Left ventricle myocardium inferior (tissue), 1 donor: ENCODE measurements around the gene PNMA1. TPM values are rescaled to one million over a fixed set of nuclear protein-coding genes. Genes with fewer than 3 reads are reported as not detected.

Source experiments
- DNase-seq: peaks from one replicate; pipeline ENCODE4 v3.0.0-alpha.2; 2020
- H3K27ac ChIP-seq: fragments of 200-600 bp; replicated peaks from 2 replicates; pipeline ENCODE4 v1.8.0; 2021
- H3K27me3 ChIP-seq: fragments of 200-600 bp; 2 replicates; pipeline ENCODE4 v1.8.0; 2021; ENCODE audit warnings: low read depth
- H3K36me3 ChIP-seq: fragments of 200-600 bp; 2 replicates; pipeline ENCODE4 v1.8.0; 2021
- H3K4me1 ChIP-seq: fragments of 200-600 bp; 2 replicates; pipeline ENCODE4 v1.8.0; 2021
- H3K4me3 ChIP-seq: fragments of 200-600 bp; 2 replicates; pipeline ENCODE4 v1.8.0; 2021; ENCODE audit warnings: mild to moderate bottlenecking, moderate library complexity
- H3K9me3 ChIP-seq: fragments of 200-600 bp; replicated peaks from 2 replicates; pipeline ENCODE4 v1.8.0; 2021
- intact Hi-C: fragments of 100-400 bp; cut with micrococcal nuclease; formaldehyde crosslinking; loops from one replicate; pipeline ENCODE4 v1.11.0; 2022
- total RNA-seq: library from RNA; stranded (reverse); fragmentation: NEBNext Ultra II Directional; extraction: Animal tissue kit (Norgen Biotek cat#: 25700); gene quantifications from one replicate; pipeline ENCODE4 v1.2.1, GENCODE V29; 2021
- TF ChIP-seq, protein P1 (sequence below): fragments of 200-600 bp; IDR thresholded peaks from 2 replicates; pipeline ENCODE4 v1.8.0; 2021; ENCODE audit warnings: antibody characterized with exemption, mild to moderate bottlenecking, borderline replicate concordance
- donor health status: DM: no; HTN: yes; CAD: no; lungs with severe emphysema.

The PNMA1 gene
- total RNA-seq, 1 donor from 2014 or later, result 19.2 TPM

- peak overlapping the region; percentile 32 for H3K4me3 ChIP-seq
- H3K27ac ChIP-seq, result peak overlapping the region; percentile 81
- TF ChIP-seq, protein P1, sequence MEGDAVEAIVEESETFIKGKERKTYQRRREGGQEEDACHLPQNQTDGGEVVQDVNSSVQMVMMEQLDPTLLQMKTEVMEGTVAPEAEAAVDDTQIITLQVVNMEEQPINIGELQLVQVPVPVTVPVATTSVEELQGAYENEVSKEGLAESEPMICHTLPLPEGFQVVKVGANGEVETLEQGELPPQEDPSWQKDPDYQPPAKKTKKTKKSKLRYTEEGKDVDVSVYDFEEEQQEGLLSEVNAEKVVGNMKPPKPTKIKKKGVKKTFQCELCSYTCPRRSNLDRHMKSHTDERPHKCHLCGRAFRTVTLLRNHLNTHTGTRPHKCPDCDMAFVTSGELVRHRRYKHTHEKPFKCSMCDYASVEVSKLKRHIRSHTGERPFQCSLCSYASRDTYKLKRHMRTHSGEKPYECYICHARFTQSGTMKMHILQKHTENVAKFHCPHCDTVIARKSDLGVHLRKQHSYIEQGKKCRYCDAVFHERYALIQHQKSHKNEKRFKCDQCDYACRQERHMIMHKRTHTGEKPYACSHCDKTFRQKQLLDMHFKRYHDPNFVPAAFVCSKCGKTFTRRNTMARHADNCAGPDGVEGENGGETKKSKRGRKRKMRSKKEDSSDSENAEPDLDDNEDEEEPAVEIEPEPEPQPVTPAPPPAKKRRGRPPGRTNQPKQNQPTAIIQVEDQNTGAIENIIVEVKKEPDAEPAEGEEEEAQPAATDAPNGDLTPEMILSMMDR, result peak; percentile 38
- no peaks in the 10 kb centered on the region for H3K9me3 ChIP-seq
- DNase-seq, result peak; percentile 70
- intact Hi-C loops, result no loop called here
- peaks cover 77% of the 10 kb centered on the region for H3K4me1 ChIP-seq
- peaks cover 81% of the 10 kb centered on the region for H3K36me3 ChIP-seq
- H3K27me3 ChIP-seq, result no peaks in the 10 kb centered on the region
Measured at GRCh38 chr14:73723797-73724661, 9.8 kb upstream of the PNMA1 start.

DNA sequence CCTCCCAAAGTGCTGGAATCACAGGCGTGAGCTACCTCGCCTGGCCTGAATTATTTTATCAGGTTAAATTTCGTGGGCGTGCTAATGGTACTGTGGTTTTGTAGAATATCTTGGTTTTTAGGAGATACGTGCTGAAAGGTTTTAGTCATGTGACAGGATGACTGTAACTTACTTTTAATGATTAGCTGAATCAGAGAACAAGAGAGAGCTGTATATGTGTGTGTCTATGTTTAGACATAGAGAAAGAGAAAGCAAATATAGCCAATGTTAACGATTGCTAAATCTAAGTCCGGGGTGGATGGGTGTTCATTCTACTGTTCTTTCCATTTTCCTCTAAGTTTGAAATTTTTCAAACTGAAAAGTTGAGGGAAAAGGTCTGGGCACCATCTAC lies 9.2 kb upstream of the PNMA1 start:
- TF ChIP-seq, protein P1, result no peak
- no peaks in the 10 kb centered on the region for H3K27me3 ChIP-seq
- peak overlapping the region; percentile 81 for H3K27ac ChIP-seq
- peaks cover 85% of the 10 kb centered on the region for H3K36me3 ChIP-seq
- H3K9me3 ChIP-seq, result no peaks in the 10 kb centered on the region
- DNase-seq, result no peak
- peak overlapping the region; percentile 32 for H3K4me3 ChIP-seq
- H3K4me1 ChIP-seq, result peaks cover 77% of the 10 kb centered on the region
- intact Hi-C loops, result no loop called here

- H3K27ac ChIP-seq, result peak overlapping the region; percentile 81
- H3K4me3 ChIP-seq, result no peak overlapping the region
- TF ChIP-seq, protein P1, result no peak
- H3K9me3 ChIP-seq, result no peaks in the 10 kb centered on the region
- DNase-seq, result no peak
- H3K4me1 ChIP-seq, result peaks cover 77% of the 10 kb centered on the region
- H3K27me3 ChIP-seq, result no peaks in the 10 kb centered on the region
- intact Hi-C loops, result no loop called here
- H3K36me3 ChIP-seq, result peaks cover 91% of the 10 kb centered on the region
Measured at GRCh38 chr14:73722581-73722980, 8.4 kb upstream of the PNMA1 start.

- DNase-seq, result no peak
- TF ChIP-seq, protein P1, result no peak
- H3K9me3 ChIP-seq, result no peaks in the 10 kb centered on the region
- H3K27ac ChIP-seq, result peak overlapping the region; percentile 21
- no peaks in the 10 kb centered on the region for H3K27me3 ChIP-seq
- peaks cover 72% of the 10 kb centered on the region for H3K4me1 ChIP-seq
- no peak overlapping the region for H3K4me3 ChIP-seq
- intact Hi-C loops, result no loop called here
- peaks cover 88% of the 10 kb centered on the region for H3K36me3 ChIP-seq
Measured at GRCh38 chr14:73721101-73721821, 7.1 kb upstream of the PNMA1 start.

GRCh38 chr14:73720636-73721035 lies 6.5 kb upstream of the PNMA1 start:
- Histone ChIP-seq H3K4me3 (no peak overlapping the region), H3K4me1 (peaks cover 66% of the 10 kb centered on the region), H3K27me3 (no peaks in the 10 kb centered on the region), H3K27ac (peak overlapping the region; percentile 21), H3K9me3 (no peaks in the 10 kb centered on the region), H3K36me3 (peaks cover 88% of the 10 kb centered on the region)
- intact Hi-C loops, result no loop called here
- TF ChIP-seq, protein P1, result no peak
- no peak for DNase-seq
